GM12878 (cell line): ENCODE data around the gene IL10RA. TPM values are rescaled to one million over a fixed set of nuclear protein-coding genes. Genes with fewer than 3 reads are reported as not detected.

Experiments used
- ATAC-seq: fragments of 200-7000 bp; cut with Tn5 transposase; 3 replicates; pipeline ENCODE4 v1.9.1; 2020; ENCODE audit warnings: mild to moderate bottlenecking, moderate library complexity
- BruUV-seq: library from RNA; stranded (reverse); fragments of 400-500 nt; replicated peaks from 2 replicates; lab custom pipeline; 2021; lab: Mats Ljungman, UMichigan
- CTCF ChIA-PET: fragments of 300-600 bp; sonication (Branson Sonifier 250); formaldehyde crosslinking; extraction: SDS; loops from one replicate; lab custom pipeline; 2021; ENCODE audit warnings: inconsistent platforms; lab: Yijun Ruan, JAX
- POLR2A ChIA-PET: fragments of 350-600 bp; formaldehyde crosslinking; extraction: SDS; loops from one replicate; lab custom pipeline; 2021; ENCODE audit warnings: inconsistent platforms; lab: Charles Lee
- RAD21 ChIA-PET: fragments of 300-600 bp; sonication (Branson Sonifier 250); formaldehyde crosslinking; loops from one replicate; lab custom pipeline; 2023; ENCODE audit warnings: antibody characterized with exemption; ENCODE audit not compliant: unreplicated experiment; lab: Charles Lee
- SMC1A ChIA-PET: fragments of 300-600 bp; sonication (Branson Sonifier 250); formaldehyde crosslinking; loops from one replicate; lab custom pipeline; 2023; ENCODE audit not compliant: unreplicated experiment, uncharacterized antibody; lab: Charles Lee
- DNase-seq: peaks from one replicate; pipeline ENCODE4 v3.0.0-alpha.2; 2011; ENCODE audit warnings: low read depth, low spot score
- FAIRE-seq: peaks from 3 replicates; lab custom pipeline; 2011; peaks lifted over from hg19 to GRCh38; lab: Jason Lieb, UNC
- H2AFZ ChIP-seq: 2 replicates; pipeline ENCODE4 v1.6.0; 2011; ENCODE audit warnings: low read depth, low read length, control low read depth; ENCODE audit not compliant: control insufficient read depth
- H3K27ac ChIP-seq: 2 replicates; pipeline ENCODE4 v1.5.1; 2011; ENCODE audit warnings: control low read depth; ENCODE audit not compliant: control insufficient read depth, insufficient read depth
- H3K27me3 ChIP-seq, 2 experiments: replicated peaks in 1 of 2; 2 replicates each; pipeline versions ENCODE4 v1.6.0 to v1.6.1; 2011; ENCODE audit warnings: low read length in 1 of 2; ENCODE audit not compliant: control insufficient read depth in 2 of 2, insufficient read depth in 2 of 2
- H3K36me3 ChIP-seq, 2 experiments: 2 replicates each; pipeline ENCODE4 v1.5.1; 2011; ENCODE audit warnings: low read length in 1 of 2; ENCODE audit not compliant: control insufficient read depth in 2 of 2, insufficient read depth in 2 of 2
- H3K4me1 ChIP-seq: 2 replicates; pipeline ENCODE4 v1.6.1; 2011; ENCODE audit warnings: mild to moderate bottlenecking, low read length, moderate library complexity, mixed read lengths; ENCODE audit not compliant: control insufficient read depth, insufficient read depth
- H3K4me2 ChIP-seq: 2 replicates; pipeline ENCODE4 v1.6.0; 2011; ENCODE audit warnings: control low read depth; ENCODE audit not compliant: control insufficient read depth, insufficient read depth
- H3K4me3 ChIP-seq: fragments of 200-600 bp; sonication (generic); 2 replicates; pipeline ENCODE4 v1.5.1; 2016
- H3K79me2 ChIP-seq: 2 replicates; pipeline ENCODE4 v1.6.0; 2011; ENCODE audit warnings: low read length; ENCODE audit not compliant: control insufficient read depth, insufficient read depth
- H3K9ac ChIP-seq: 2 replicates; pipeline ENCODE4 v1.8.0; 2011; ENCODE audit warnings: low read length, control low read depth, mixed read lengths; ENCODE audit not compliant: control insufficient read depth, insufficient read depth
- H3K9me3 ChIP-seq: replicated peaks from 3 replicates; pipeline ENCODE4 v1.5.1; 2011; ENCODE audit warnings: mild to moderate bottlenecking, low read length; ENCODE audit not compliant: control insufficient read depth, insufficient read depth
- H4K20me1 ChIP-seq: 2 replicates; pipeline ENCODE4 v1.6.0; 2011; ENCODE audit not compliant: control insufficient read depth, insufficient read depth
- ASH2L ChIP-seq: fragments of 300-600, 200-600 bp; sonication (generic); IDR thresholded peaks from 2 replicates; pipeline ENCODE4 v1.6.1; 2017; ENCODE audit warnings: low read depth, mild to moderate bottlenecking, borderline replicate concordance
- CREB1 ChIP-seq: IDR thresholded peaks from 2 replicates; pipeline ENCODE4 v1.6.1; 2012; ENCODE audit warnings: low read depth, mild to moderate bottlenecking, inconsistent platforms
- GABPA ChIP-seq: IDR thresholded peaks from 2 replicates; pipeline ENCODE4 v1.6.1; 2014; ENCODE audit warnings: antibody characterized with exemption, low read depth, mild to moderate bottlenecking, inconsistent platforms
- IKZF1 ChIP-seq: fragments of 450-650 bp; conservative IDR thresholded peaks from 2 replicates; pipeline ENCODE4 v1.6.1; 2017; ENCODE audit warnings: antibody characterized with exemption, mild to moderate bottlenecking
- NR2C1 ChIP-seq: fragments of 450-650 bp; IDR thresholded peaks from 2 replicates; pipeline ENCODE4 v1.6.1; 2017; ENCODE audit warnings: antibody characterized with exemption, mild to moderate bottlenecking, moderate library complexity
- RAD21 ChIP-seq: IDR thresholded peaks from 2 replicates; pipeline ENCODE4 v1.6.1; 2011; ENCODE audit warnings: mild to moderate bottlenecking, low read depth, low read length, moderate library complexity; ENCODE audit not compliant: insufficient read depth
- RCOR1 ChIP-seq: conservative IDR thresholded peaks from 2 replicates; pipeline ENCODE4 v1.6.1; 2012; ENCODE audit warnings: low read depth, low read length, improper control_type of control experiment
- YY1 ChIP-seq: IDR thresholded peaks from 2 replicates; pipeline ENCODE4 v1.6.1; 2011; ENCODE audit warnings: low read depth, mild to moderate bottlenecking, low read length
- WGBS: methylation state at CpG from one replicate; pipeline ENCODE4 v1.1.6; 2016; ENCODE audit warnings: low lambda C conversion rate; ENCODE audit not compliant: insufficient replicate concordance, insufficient coverage; ENCODE audit errors: missing lambda C conversion rate; 5-methylcytosine and 5-hydroxymethylcytosine counted together
- in situ Hi-C: fragments of 300-500 bp; cut with MboI; formaldehyde crosslinking; loops from 9 replicates; pipeline ENCODE4 v1.14.3; 2018; ENCODE audit warnings: mixed read lengths
- intact Hi-C: fragments of 100-400 bp; cut with micrococcal nuclease; formaldehyde crosslinking; loops from one replicate; pipeline ENCODE4 v1.14.2; 2022; ENCODE audit not compliant: unreplicated experiment
- polyA plus RNA-seq, 11 experiments: library from polyadenylated mRNA; depleted of rRNA in 4 of 11; unstranded in 6 of 11; stranded (reverse) in 5 of 11; fragments of >200 nt; fragmentation: Nextera tagmentation in 4 of 11; fragmentation: Illumina TruSeq in 1 of 11; extraction: Ambion mirVana in 4 of 11; extraction: Trizol in 1 of 11; gene quantifications; 1 replicate in 1 of 11; 2 replicates in 10 of 11; pipeline versions ENCODE4 v1.2.1 to v1.2.3, GENCODE V29; 2011 to 2016; ENCODE audit warnings: inconsistent platforms in 2 of 11, missing spikeins in 2 of 11, low read depth in 1 of 11
- total RNA-seq, 4 experiments: library from RNA; depleted of rRNA in 3 of 4; stranded (reverse); fragments of >200 nt in 3 of 4; fragmentation: Illumina TruSeq in 1 of 4; extraction: Trizol in 1 of 4; gene quantifications; 2 replicates each; pipeline versions ENCODE4 v1.2.1 to v1.2.3, GENCODE V29; 2013 to 2021
- TF ChIP-seq, protein P1 (sequence below): fragments of 450-650 bp; formaldehyde crosslinking; IDR thresholded peaks from 2 replicates; pipeline ENCODE4 v1.4.0; 2022; ENCODE audit warnings: mild to moderate bottlenecking, moderate library complexity
- TF ChIP-seq, protein P2 (sequence below): fragments of 450-650 bp; IDR thresholded peaks from 2 replicates; pipeline ENCODE4 v1.6.1; 2017; ENCODE audit warnings: mild to moderate bottlenecking, moderate library complexity
- TF ChIP-seq, protein P3 (sequence below): IDR thresholded peaks from 2 replicates; pipeline ENCODE4 v1.6.1; 2012; ENCODE audit warnings: low read depth, low read length, improper control_type of control experiment
- TF ChIP-seq, protein P4 (sequence below): fragments of 450-650 bp; IDR thresholded peaks from 2 replicates; pipeline ENCODE4 v1.6.1; 2016; ENCODE audit warnings: mild to moderate bottlenecking

The IL10RA gene
- total and polyA plus RNA-seq, 10 of the 15 experiments (the other 5 are each of a cell fraction or from before 2014, with no cell fraction given) = 0.77 to 45.9 (median 9.6) TPM

DNA sequence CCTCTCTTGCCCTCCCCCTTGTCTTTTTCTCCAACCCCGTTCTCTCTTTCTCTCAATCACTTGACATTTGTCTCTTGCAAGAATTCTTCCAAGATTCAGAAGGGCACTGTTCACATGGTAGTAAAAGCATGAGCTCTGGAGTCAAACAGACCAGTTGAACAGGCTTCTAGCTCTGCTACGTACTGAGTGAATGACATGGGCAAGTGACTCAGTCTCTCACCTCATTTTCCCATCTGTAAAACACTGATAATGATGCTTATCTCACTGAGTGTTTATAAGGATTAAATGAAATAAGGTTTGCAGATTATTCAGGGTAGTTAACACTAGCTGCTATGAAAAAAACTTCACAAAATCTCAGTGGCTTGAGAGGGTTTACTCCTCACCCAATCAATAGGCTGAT lies 5.9 kb upstream of the IL10RA start (continued):
- no peak for TF ChIP-seq ASH2L
- TF ChIP-seq, protein P1, sequence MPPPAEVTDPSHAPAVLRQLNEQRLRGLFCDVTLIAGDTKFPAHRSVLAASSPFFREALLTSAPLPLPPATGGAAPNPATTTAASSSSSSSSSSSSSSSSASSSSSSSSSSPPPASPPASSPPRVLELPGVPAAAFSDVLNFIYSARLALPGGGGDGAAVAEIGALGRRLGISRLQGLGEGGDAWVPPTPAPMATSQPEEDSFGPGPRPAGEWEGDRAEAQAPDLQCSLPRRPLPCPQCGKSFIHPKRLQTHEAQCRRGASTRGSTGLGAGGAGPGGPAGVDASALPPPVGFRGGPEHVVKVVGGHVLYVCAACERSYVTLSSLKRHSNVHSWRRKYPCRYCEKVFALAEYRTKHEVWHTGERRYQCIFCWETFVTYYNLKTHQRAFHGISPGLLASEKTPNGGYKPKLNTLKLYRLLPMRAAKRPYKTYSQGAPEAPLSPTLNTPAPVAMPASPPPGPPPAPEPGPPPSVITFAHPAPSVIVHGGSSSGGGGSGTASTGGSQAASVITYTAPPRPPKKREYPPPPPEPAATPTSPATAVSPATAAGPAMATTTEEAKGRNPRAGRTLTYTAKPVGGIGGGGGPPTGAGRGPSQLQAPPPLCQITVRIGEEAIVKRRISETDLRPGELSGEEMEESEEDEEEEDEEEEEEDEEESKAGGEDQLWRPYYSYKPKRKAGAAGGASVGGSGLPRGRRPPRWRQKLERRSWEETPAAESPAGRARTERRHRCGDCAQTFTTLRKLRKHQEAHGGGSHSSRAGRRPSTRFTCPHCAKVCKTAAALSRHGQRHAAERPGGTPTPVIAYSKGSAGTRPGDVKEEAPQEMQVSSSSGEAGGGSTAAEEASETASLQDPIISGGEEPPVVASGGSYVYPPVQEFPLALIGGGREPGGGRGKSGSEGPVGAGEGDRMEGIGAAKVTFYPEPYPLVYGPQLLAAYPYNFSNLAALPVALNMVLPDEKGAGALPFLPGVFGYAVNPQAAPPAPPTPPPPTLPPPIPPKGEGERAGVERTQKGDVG (CRISPR knock-in tag) = no peak

DNA sequence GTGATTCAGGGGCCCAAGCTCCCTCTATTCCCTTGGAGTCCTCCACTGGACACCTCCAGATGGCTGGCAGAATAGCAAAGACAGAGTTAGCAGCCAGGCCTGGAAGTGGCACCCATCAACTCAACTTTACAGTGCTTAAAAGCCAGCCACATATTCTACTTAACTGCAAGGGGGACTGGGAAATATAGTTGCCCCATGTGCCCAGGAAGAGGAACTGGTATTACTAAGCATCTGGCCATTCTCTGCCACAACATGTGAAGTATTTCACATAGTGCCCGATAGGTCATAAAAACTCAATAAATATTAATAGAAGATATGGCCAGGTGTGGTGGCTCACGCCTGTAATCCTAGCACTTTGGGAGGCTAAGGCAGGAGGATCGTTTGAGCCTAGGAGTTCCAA lies 5.5 kb upstream of the IL10RA start:
- no peak overlapping the region for H3K27ac ChIP-seq
- H2AFZ ChIP-seq = no peak overlapping the region
- H3K9me3 ChIP-seq = no peaks in the 10 kb centered on the region
- BruUV-seq = no TSS peak
- H3K79me2 ChIP-seq = no peaks in the 10 kb centered on the region; the same call in 1 of the 2 replicates
- no peak for ATAC-seq
- H3K4me3 ChIP-seq = no peak overlapping the region
- H4K20me1 ChIP-seq = no peaks in the 10 kb centered on the region
- no peak for FAIRE-seq
- H3K4me1 ChIP-seq = peaks cover 20% of the 10 kb centered on the region
- CTCF ChIA-PET = interaction anchor here (0.7 to 3.1 kb wide), 7 partner anchors 14 to 72 kb away, joined by 3 to 15 read pairs (median 9); no protein-coding TSS in a partner anchor
- H3K36me3 ChIP-seq = no peaks in the 10 kb centered on the region
- in situ Hi-C loops = no loop called here
- intact Hi-C loops = no loop called here
- SMC1A ChIA-PET = interaction anchor here (0.6 to 4.2 kb wide), 17 partner anchors 8 to 218 kb away, joined by 3 to 49 read pairs (median 5); no protein-coding TSS in a partner anchor
- WGBS = 82% methylated on average over 3 of the region's 3 CpGs
- POLR2A ChIA-PET = interaction anchor here (1.6 kb wide), 1 partner anchor 31 kb away, joined by 8 read pairs; no protein-coding TSS in a partner anchor
- no peaks in the 10 kb centered on the region for H3K27me3 ChIP-seq
- no peak overlapping the region for H3K9ac ChIP-seq
- DNase-seq = no peak
- H3K4me2 ChIP-seq = no peak overlapping the region
- RAD21 ChIA-PET = interaction anchor here (0.8 to 3.0 kb wide), 9 partner anchors 16 to 162 kb away, joined by 3 to 23 read pairs (median 7); no protein-coding TSS in a partner anchor
- no peak for TF ChIP-seq CREB1
- no peak for TF ChIP-seq NR2C1
- no peak for TF ChIP-seq GABPA
- TF ChIP-seq, protein P2, sequence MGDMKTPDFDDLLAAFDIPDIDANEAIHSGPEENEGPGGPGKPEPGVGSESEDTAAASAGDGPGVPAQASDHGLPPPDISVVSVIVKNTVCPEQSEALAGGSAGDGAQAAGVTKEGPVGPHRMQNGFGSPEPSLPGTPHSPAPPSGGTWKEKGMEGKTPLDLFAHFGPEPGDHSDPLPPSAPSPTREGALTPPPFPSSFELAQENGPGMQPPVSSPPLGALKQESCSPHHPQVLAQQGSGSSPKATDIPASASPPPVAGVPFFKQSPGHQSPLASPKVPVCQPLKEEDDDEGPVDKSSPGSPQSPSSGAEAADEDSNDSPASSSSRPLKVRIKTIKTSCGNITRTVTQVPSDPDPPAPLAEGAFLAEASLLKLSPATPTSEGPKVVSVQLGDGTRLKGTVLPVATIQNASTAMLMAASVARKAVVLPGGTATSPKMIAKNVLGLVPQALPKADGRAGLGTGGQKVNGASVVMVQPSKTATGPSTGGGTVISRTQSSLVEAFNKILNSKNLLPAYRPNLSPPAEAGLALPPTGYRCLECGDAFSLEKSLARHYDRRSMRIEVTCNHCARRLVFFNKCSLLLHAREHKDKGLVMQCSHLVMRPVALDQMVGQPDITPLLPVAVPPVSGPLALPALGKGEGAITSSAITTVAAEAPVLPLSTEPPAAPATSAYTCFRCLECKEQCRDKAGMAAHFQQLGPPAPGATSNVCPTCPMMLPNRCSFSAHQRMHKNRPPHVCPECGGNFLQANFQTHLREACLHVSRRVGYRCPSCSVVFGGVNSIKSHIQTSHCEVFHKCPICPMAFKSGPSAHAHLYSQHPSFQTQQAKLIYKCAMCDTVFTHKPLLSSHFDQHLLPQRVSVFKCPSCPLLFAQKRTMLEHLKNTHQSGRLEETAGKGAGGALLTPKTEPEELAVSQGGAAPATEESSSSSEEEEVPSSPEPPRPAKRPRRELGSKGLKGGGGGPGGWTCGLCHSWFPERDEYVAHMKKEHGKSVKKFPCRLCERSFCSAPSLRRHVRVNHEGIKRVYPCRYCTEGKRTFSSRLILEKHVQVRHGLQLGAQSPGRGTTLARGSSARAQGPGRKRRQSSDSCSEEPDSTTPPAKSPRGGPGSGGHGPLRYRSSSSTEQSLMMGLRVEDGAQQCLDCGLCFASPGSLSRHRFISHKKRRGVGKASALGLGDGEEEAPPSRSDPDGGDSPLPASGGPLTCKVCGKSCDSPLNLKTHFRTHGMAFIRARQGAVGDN = no peak
- TF ChIP-seq RCOR1 = no peak
- TF ChIP-seq, protein P3, sequence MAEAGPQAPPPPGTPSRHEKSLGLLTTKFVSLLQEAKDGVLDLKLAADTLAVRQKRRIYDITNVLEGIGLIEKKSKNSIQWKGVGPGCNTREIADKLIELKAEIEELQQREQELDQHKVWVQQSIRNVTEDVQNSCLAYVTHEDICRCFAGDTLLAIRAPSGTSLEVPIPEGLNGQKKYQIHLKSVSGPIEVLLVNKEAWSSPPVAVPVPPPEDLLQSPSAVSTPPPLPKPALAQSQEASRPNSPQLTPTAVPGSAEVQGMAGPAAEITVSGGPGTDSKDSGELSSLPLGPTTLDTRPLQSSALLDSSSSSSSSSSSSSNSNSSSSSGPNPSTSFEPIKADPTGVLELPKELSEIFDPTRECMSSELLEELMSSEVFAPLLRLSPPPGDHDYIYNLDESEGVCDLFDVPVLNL = no peak
- TF ChIP-seq YY1 = no peak
- TF ChIP-seq, protein P4, sequence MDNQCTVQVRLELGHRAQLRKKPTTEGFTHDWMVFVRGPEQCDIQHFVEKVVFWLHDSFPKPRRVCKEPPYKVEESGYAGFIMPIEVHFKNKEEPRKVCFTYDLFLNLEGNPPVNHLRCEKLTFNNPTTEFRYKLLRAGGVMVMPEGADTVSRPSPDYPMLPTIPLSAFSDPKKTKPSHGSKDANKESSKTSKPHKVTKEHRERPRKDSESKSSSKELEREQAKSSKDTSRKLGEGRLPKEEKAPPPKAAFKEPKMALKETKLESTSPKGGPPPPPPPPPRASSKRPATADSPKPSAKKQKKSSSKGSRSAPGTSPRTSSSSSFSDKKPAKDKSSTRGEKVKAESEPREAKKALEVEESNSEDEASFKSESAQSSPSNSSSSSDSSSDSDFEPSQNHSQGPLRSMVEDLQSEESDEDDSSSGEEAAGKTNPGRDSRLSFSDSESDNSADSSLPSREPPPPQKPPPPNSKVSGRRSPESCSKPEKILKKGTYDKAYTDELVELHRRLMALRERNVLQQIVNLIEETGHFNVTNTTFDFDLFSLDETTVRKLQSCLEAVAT = no peak
- no peak for TF ChIP-seq RAD21
- TF ChIP-seq IKZF1 = no peak
